Right ventricle myocardium inferior (tissue), 1 donor: ENCODE data around the gene RAB3IL1. TPM values are rescaled to one million over a fixed set of nuclear protein-coding genes. Genes with fewer than 3 reads are reported as not detected.

Source experiments
- ATAC-seq: fragments of 200-7000 bp; cut with Tn5 transposase; one replicate; pipeline ENCODE4 v1.9.1; 2020; ENCODE audit warnings: mild to moderate bottlenecking, moderate library complexity
- DNase-seq: peaks from one replicate; pipeline ENCODE4 v3.0.0; 2021; ENCODE audit errors: missing footprints
- intact Hi-C: fragments of 100-400 bp; cut with DNase I; formaldehyde crosslinking; loops from one replicate; pipeline ENCODE4 v1.11.0; 2022
- total RNA-seq: library from RNA; stranded (reverse); fragmentation: NEBNext Ultra II Directional; extraction: Animal tissue kit (Norgen Biotek cat#: 25700); gene quantifications from one replicate; pipeline ENCODE4 v1.2.1, GENCODE V29; 2021
- donor health status: DM: no; HTN: yes; CAD: no; lungs with severe emphysema.

Gene RAB3IL1
- total RNA-seq, 1 donor from 2014 or later = 14.0 TPM

- DNase-seq (peak; percentile 48), ATAC-seq (no peak)
- intact Hi-C loops = loop anchor here (5.0 kb wide), 1 partner anchor 36 kb away; the partner anchor contains the start of gene FADS2
These were observed 53.8 kb downstream of the RAB3IL1 start for GRCh38 chr11:61863548-61864081.

DNA sequence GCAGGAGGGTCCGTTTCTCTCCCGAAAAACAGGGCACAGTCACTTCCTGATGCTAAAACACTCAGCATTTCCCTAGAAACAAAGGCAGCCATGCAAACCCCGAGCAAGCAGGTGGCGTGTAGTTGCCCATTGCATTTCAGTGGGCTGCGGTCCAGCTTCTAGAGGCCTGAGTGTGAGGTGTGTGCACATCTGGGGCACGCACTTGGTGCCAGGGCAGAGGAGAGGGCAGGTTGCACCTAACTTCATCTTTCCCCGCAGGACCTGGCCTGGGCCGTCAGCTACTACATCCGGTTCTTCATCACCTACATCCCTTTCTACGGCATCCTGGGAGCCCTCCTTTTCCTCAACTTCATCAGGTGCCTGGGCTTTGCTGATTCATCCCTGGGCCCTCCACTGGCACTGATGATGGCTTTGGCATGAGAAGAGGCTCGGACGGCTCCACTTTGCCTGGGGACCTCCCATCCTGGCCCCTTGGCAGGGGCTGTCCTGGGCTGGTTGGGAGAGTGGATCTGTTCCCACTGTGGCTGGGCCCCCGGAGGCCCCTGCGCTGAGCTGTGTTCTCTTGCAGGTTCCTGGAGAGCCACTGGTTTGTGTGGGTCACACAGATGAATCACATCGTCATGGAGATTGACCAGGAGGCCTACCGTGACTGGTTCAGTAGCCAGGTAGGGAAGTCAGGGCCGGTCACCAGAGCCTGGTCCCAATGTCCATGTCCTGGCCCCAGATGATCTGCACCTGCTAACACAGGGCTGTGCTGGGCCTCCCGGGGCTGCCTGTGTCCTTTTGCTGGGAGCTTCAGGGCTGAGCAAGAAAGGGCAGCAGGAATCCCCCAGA lies 54.4 kb downstream of the RAB3IL1 start:
- intact Hi-C loops = loop anchor here (5.0 kb wide), 1 partner anchor 36 kb away; the partner anchor contains the start of gene FADS2
- DNase-seq (peak; percentile 37), ATAC-seq (no peak)

DNA sequence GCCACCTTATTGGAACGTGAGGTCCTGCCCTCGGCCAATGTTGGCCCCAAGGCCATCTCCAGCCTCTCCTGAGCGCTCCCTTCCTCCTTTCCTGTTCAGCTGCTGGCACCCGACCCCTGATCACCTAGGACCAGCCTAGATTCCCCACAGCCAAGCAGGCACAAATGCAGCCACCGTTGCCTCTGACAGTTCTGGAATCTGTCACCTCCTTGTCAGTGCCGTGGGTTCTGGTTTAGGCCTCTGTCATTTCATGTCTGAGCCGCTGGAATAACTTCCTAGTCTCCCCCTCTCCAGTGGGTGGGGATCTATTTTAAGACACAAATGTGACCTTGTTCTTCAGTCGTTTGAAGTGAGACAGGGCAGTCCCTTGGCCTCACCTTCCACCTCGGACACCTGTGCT lies 55.7 kb downstream of the RAB3IL1 start:
- intact Hi-C loops = loop anchor here (5.0 kb wide), 1 partner anchor 34 kb away; the partner anchor contains the start of gene FADS2
- DNase-seq (peak; percentile 35), ATAC-seq (peak; percentile 80)

DNA sequence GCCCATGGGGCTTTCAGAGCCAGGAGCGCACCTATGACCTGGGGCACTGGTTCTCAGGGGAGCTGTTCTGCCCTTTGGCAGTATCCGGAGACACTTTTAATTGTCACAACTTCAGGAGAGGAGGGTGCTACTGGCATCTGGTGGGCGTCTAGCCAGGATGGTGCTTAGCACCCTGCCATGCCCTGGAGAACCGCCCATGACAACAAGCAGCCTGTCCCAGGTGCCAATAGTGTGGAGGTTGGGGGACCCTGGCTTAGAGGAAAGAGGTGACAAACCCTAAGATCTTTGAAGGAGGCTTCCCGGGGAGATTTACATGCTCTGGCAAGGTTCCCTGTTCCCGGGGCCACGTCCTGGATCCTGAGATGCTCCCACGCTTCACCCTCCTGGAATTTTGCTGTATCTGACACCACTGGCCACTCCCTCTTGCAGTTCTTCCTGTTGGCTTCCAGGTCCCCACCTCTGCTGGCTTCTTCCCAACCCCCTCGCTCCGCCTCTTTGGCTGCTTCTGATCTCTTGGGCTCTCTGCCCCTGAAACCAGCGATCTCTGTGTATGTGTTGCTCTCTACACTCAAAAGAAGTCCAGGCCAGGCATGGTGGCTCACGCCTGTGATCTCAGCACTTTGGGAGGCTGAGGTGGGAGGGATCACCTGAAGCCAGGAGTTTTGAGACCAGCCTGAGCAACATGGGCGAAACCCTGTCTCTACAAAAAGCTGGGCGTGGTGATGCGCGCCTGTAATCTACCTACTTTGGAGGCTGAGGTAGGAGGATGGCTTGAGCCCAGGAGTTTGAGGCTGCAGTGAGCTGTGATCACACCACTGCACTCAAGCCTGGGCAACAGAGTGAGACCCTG lies 57.1 kb downstream of the RAB3IL1 start:
- intact Hi-C loops = loop anchor here (5.0 kb wide), 1 partner anchor 33 kb away; the partner anchor contains the start of gene FADS2
- ATAC-seq = peak; percentile 77
- DNase-seq = peak; percentile 78

DNA sequence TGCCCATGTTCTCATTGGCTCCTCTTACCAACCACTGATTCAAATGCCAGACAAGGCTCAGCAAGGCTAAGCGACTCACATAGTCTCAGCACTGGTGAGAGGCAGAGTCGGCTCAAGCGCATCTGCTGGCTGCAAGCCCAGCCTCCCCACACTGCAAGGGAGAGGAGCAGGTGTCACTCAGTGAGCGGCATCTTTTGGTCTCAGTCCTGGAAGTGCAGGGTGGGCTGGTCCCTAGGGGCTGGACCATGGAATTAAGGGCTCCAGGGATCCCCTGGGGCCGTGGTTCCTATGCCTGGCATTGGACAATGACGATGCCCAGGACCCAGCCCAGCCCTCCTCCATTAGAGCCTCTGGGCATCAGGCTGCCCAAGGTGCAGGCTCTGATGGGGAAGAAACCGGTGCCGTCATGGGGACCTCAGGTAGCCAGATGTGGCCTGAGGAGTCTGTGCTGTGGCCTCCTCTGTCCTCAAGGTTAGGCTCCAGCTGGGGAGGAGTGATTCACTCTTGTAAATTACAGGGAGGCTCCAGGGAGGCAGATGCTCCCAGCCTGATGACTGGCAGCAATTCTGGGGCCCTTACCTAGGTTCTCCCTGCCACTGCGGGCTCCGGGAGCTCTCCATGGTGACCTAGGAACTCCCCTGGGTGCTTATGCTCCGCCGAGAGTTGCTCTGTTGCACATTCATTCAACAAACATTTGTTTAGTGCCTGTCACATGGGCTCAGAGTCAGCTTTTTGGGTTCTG lies 61.3 kb downstream of the RAB3IL1 start:
- ATAC-seq = no peak
- peak; percentile 50 for DNase-seq

DNA sequence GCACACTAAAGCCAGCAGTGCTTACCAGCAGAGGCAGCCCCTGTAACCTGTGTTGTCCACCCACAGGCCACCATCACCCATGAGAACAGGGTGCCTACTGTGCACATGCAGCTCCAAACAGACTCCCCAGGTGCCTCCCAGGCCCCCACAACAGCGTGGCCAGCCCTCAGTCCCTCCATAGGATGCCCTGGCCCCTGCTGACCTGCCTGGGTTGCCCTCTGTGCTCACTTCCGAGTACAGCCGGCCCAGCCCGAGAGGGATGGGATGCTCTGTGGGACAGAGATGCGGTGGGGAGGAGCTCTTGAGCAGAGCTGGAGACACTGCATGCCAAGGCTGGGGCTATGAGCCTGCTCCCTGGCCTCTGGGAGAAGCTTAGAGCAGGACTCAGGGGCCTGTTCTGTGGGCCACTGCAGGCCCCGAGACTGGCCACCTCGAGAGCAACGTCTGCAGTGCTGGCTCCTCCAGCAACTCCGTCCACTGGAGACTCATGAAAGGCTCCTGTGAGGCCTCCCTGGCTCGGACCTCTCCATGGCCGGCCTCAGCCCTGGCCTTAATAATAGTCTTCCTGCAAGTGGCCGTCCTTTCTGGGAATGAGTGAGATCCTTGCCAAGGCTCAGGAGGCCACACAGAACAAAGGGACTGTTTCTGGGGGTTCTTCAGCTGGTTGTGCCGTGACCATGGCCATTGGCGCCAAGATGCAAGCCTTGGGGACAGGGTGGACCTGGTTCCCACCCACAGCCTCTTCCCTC lies 62.2 kb downstream of the RAB3IL1 start:
- DNase-seq = peak; percentile 63
- intact Hi-C loops = loop anchor here (5.0 kb wide), 1 partner anchor 38 kb away; the partner anchor contains the start of gene FADS1
- no peak for ATAC-seq

More for the DNA sequence above, 61.3 kb downstream of the RAB3IL1 start:
- intact Hi-C loops = no loop called here

DNA sequence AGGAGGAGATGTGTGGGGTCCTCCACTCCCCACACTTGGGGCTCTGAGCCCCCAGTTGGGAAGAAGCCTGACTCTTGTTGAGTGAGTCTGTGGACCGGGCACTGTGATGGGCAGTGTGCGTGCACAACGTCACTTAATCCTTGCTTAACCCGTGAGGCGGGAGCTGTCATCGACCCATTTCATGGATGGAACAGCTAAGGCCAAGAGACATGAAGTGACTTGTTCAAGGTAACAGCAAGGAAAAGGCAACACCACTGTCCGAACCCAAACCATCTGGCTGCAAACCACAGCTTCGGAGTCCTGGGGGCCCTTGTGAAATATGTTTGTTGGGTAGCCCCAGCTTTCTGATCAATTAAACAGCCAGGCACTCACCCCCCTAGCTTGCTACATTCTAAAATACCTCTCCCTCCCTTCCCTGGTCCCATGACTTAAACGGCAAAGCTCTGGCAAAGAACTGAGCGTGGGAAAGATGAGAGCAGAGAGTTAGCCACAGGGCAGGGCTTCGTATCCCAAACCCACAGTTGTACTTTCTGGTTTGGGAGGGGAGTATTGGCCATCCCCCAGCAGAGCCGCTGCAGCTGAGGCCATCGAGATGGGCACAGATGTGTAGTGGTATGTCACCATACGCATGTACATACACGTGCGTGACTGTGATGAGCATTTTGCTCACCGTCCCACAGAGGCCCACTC lies 63.0 kb downstream of the RAB3IL1 start:
- ATAC-seq (no peak), DNase-seq (peak; percentile 62)
- intact Hi-C loops = loop anchor here (5.0 kb wide), 1 partner anchor 37 kb away; the partner anchor contains the start of gene FADS1

DNA sequence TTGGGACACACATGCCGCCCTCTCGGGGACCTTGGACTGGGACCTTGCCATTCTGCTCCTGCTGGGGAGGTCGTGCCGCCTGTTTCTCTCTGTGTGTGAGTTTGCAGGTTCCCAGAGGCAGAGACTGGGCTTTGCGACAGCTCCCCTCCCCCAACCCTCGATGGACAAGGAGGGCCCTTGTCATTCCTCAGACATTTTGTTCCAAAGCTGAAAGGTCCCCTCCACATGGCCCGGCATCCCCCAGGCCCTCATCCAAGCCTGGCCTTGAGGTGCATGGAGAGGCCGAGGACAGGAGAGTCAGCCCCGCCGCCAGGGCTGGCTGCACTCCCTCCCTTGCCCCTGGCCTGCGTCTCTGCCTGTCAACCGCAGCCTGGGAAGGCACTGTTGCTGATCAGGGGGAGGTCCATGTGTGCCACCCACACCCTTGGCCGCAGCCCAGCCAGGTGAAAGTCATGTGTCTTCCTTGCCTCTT lies 63.6 kb downstream of the RAB3IL1 start:
- DNase-seq (peak; percentile 56), ATAC-seq (peak; percentile 49)
- intact Hi-C loops = loop anchor here (5.0 kb wide), 1 partner anchor 36 kb away; the partner anchor contains the start of gene FADS1

GRCh38 chr11:61851900-61852295 lies 65.5 kb downstream of the RAB3IL1 start:
- no peak for ATAC-seq
- intact Hi-C loops = loop anchor here (5.0 kb wide), 1 partner anchor 35 kb away; the partner anchor contains the start of gene FADS1
- DNase-seq = peak; percentile 31

DNA sequence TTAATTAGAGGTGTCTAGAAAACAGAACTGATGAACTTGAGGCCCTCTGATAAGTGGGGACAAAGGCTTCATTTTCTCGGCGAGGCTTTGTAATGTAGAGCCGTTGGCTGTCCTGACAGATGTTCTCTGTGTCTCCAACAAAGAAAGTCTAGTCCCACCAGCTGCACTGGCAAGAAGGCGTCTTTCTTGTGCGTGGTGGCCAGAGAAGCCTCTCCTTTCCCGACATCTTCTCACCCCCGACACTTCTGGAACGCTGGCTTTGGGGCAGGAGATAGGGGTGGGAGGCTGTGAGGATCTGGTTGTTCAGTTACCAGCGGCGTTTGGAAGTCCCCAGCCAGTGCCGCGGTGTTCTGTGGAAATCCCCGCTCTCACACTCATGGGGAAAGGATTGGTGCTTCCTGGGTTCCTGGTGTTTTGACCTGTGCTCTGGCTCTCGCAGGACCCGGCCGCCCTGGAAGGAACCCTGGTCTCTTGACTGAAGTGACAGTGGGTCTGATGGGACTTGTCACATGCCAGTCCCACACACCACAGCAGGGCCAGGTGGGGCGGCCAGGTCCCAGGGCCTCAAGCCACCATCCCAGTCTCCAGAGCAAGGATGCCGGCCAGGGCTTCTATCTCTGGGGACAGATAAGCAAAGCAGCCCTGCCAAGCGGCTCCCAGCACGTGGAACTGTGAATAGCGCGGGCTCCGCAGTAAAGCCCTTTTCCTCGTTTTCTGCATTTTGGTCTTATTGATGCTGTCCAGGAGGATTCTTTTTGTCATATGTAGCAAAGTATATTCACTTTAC lies 66.1 kb downstream of the RAB3IL1 start:
- ATAC-seq (peak; percentile 90), DNase-seq (peak; percentile 88)
- intact Hi-C loops = loop anchor here (5.0 kb wide), 1 partner anchor 34 kb away; the partner anchor contains the start of gene FADS1

DNA sequence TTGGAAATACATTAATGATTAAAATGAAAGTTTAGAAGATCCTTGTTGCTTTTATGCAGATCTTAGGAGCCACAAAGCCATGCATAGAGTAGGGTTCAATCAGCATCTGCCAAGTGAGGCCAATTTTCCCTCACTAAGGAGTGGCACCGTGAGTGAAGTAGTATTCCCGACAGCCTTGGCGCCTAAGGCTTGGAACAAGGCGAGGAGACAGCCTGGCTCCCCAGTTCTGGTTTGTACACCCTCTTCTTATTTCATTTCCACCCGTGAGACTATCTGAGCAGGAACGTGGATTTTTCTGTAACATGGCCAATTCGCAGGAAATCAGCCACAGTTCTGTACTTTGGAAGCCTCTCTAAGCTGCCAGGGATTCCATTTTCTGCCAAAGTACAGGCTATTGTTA lies 66.7 kb downstream of the RAB3IL1 start:
- peak; percentile 41 for DNase-seq
- intact Hi-C loops = loop anchor here (5.0 kb wide), 1 partner anchor 33 kb away; the partner anchor contains the start of gene FADS1
- ATAC-seq = peak; percentile 11

GRCh38 chr11:61848631-61849030 lies 68.7 kb downstream of the RAB3IL1 start:
- intact Hi-C loops = no loop called here
- ATAC-seq (no peak), DNase-seq (peak; percentile 18)

DNA sequence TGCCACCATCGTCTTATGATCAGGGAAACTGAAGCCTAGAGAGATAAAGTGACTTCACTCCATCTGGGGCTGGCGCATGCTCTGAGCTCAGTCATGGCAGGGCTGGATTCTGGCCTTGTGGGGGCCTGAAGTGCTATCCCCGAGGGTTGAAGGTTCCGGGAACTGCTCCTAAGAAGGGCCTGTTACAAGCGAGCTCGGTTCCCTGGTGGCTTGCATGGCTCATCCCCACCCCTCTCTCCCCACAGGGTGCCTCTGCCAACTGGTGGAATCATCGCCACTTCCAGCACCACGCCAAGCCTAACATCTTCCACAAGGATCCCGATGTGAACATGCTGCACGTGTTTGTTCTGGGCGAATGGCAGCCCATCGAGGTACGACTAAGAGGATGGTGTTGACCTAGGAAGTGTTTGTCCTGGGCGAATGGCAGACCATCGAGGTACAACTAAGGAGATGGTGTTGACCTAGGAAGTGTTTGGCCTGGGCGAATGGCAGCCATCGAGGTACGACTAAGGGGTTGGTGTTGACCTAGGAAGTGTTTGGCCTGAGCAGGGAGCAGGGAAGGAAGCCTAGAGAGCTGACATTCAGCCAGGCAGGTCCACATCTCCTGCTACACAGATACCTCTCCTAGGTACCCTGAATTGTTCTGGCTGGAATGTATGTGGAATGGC lies 69.3 kb downstream of the RAB3IL1 start:
- DNase-seq (peak; percentile 44), ATAC-seq (no peak)
- intact Hi-C loops = no loop called here
